Panc1 (cell line): ENCODE results near the gene FIS1. TPM values are rescaled to one million over a fixed set of nuclear protein-coding genes. Genes with fewer than 3 reads are reported as not detected.

Experiments
- ATAC-seq: fragments of 200-7000 bp; cut with Tn5 transposase; 2 replicates; pipeline ENCODE4 v1.9.1; 2020; ENCODE audit warnings: mild to moderate bottlenecking, moderate library complexity
- BruUV-seq: library from RNA; stranded (reverse); fragments of 400-500 nt; replicated peaks from 2 replicates; lab custom pipeline; 2021; lab: Mats Ljungman, UMichigan
- CTCF ChIA-PET: fragments of 300-600 bp; sonication (Branson Sonifier 250); formaldehyde crosslinking; loops from one replicate; lab custom pipeline; 2022; ENCODE audit warnings: antibody characterized with exemption; lab: Charles Lee
- POLR2A ChIA-PET: fragments of 300-600 bp; sonication (Branson Sonifier 250); formaldehyde crosslinking; loops from one replicate; lab custom pipeline; 2022; ENCODE audit warnings: antibody characterized with exemption; lab: Charles Lee
- DNase-seq: peaks from one replicate; pipeline ENCODE4 v3.0.0-alpha.2; 2010; ENCODE audit warnings: low read depth, low spot score
- H3K27ac ChIP-seq: 2 replicates; pipeline ENCODE4 v1.5.1; 2011; ENCODE audit warnings: mild to moderate bottlenecking, low read length, inconsistent platforms
- H3K27me3 ChIP-seq: fragments of 200-500 bp; sonication (Bioruptor generic); 2 replicates; pipeline ENCODE4 v1.6.0; 2014; ENCODE audit warnings: low read length, inconsistent platforms; ENCODE audit not compliant: control insufficient read depth, insufficient read depth
- H3K36me3 ChIP-seq: fragments of 200-500 bp; sonication (Bioruptor generic); 2 replicates; pipeline ENCODE4 v1.5.1; 2014; ENCODE audit warnings: inconsistent platforms, mild to moderate bottlenecking, low read length, moderate library complexity; ENCODE audit not compliant: control insufficient read depth, insufficient read depth
- H3K4me1 ChIP-seq: 2 replicates; pipeline ENCODE4 v1.5.1; 2011; ENCODE audit warnings: inconsistent platforms, mild to moderate bottlenecking, low read length, moderate library complexity; ENCODE audit not compliant: control insufficient read depth, insufficient read depth
- H3K4me3 ChIP-seq, 2 experiments: 2 replicates each; pipeline ENCODE4 v1.5.1; 2011 to 2012; ENCODE audit warnings: low read depth in 2 of 2, low read length in 2 of 2, mild to moderate bottlenecking in 2 of 2, inconsistent platforms in 1 of 2, moderate library complexity in 1 of 2
- H3K9me3 ChIP-seq: fragments of 200-500 bp; sonication (Bioruptor generic); 2 replicates; pipeline ENCODE4 v1.5.1; 2014; ENCODE audit warnings: low read depth, mild to moderate bottlenecking, inconsistent platforms, low read length, moderate library complexity; ENCODE audit not compliant: control insufficient read depth, insufficient read depth
- POLR2AphosphoS5 ChIP-seq: IDR thresholded peaks from 2 replicates; pipeline ENCODE4 v1.6.1; 2012; ENCODE audit warnings: mild to moderate bottlenecking, low read depth, low read length, moderate library complexity
- SIN3A ChIP-seq: IDR thresholded peaks from 2 replicates; pipeline ENCODE4 v1.6.1; 2012; ENCODE audit warnings: low read depth, mild to moderate bottlenecking, low read length, moderate library complexity, borderline replicate concordance; ENCODE audit not compliant: insufficient read depth
- TCF7L2 ChIP-seq: IDR thresholded peaks from 2 replicates; pipeline ENCODE4 v1.6.1; 2011; ENCODE audit warnings: mild to moderate bottlenecking, low read depth, low read length, inconsistent platforms
- in situ Hi-C: cut with HindIII; loops from 2 replicates; pipeline ENCODE4 v1.10.0; 2016; ENCODE audit warnings: low sequenced_read_pairs, low pct_unique_long_range_greater_than_20kb
- intact Hi-C: fragments of 100-400 bp; cut with micrococcal nuclease; formaldehyde crosslinking; loops from one replicate; pipeline ENCODE4 v1.10.0; 2022; ENCODE audit not compliant: unreplicated experiment
- total RNA-seq: library from RNA; stranded (reverse); gene quantifications from one replicate; pipeline ENCODE4 v1.2.1, GENCODE V29; 2021; ENCODE audit not compliant: unreplicated experiment
- TF ChIP-seq, protein P1 (sequence below): fragments of 450-650 bp; IDR thresholded peaks from 2 replicates; pipeline ENCODE4 v1.5.1; 2017; ENCODE audit warnings: mild to moderate bottlenecking
- TF ChIP-seq, protein P2 (sequence below), 2 experiments: IDR thresholded peaks; 2 replicates each; pipeline ENCODE4 v1.6.1; 2011 to 2012; ENCODE audit warnings: low read depth in 2 of 2, control low read depth in 1 of 2, low read length in 1 of 2, mild to moderate bottlenecking in 1 of 2, moderate library complexity in 1 of 2; ENCODE audit not compliant: insufficient read depth in 1 of 2

The FIS1 gene
- total RNA-seq, 1 experiment from 2014 or later, result 110 TPM

DNA sequence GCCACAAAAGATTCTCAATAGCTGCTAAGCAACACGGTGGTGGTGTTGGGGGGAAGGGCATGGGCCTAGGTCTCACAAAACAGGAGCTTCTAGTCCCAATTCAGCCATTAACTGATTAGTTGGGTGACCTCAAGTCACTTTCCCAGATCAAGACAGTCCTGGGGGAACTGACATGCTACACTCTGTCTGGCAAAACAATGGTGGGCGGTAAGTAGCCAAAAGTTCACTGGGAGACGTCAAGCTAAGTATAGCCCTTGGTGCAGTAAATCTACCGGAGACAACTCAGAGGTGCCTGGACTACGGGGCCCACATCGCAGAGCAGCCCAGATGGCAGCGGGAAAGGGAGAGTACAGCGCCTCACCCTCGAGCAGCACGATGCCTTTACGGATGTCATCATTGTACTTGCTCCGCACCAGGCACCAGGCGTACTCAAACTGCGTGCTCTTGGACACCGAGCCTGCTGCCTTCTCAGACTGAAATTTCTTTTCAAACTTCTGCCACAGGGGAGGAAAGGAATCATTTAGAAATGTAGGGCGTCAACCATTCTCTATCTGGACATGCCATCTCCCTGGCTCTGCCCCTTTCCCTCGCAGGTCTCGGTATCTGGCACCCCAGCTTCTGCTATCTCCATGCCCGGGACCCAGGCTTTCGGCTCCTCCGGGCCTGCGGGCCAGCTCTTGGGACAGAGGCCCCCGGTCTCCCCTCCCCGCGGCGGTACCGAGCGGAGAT is 1.1 kb downstream of the FIS1 start:
- in situ Hi-C loops (no loop called here), intact Hi-C loops (no loop called here)
- peak overlapping the region; percentile 97 for H3K27ac ChIP-seq
- no peaks in the 10 kb centered on the region for H3K27me3 ChIP-seq
- CTCF ChIA-PET, result interaction anchor here (0.5 to 1.6 kb wide), 5 partner anchors 26 to 123 kb away, joined by 3 to 8 read pairs (median 4); partner anchors contain the start of genes PLOD3 and ZNHIT1
- no peaks in the 10 kb centered on the region for H3K9me3 ChIP-seq
- POLR2A ChIA-PET, result interaction anchor here (0.9 kb wide), 1 partner anchor 24 kb away, joined by 11 read pairs; no protein-coding TSS in a partner anchor
- TF ChIP-seq TCF7L2 (no peak), POLR2AphosphoS5 (no peak)
- TF ChIP-seq, protein P1, sequence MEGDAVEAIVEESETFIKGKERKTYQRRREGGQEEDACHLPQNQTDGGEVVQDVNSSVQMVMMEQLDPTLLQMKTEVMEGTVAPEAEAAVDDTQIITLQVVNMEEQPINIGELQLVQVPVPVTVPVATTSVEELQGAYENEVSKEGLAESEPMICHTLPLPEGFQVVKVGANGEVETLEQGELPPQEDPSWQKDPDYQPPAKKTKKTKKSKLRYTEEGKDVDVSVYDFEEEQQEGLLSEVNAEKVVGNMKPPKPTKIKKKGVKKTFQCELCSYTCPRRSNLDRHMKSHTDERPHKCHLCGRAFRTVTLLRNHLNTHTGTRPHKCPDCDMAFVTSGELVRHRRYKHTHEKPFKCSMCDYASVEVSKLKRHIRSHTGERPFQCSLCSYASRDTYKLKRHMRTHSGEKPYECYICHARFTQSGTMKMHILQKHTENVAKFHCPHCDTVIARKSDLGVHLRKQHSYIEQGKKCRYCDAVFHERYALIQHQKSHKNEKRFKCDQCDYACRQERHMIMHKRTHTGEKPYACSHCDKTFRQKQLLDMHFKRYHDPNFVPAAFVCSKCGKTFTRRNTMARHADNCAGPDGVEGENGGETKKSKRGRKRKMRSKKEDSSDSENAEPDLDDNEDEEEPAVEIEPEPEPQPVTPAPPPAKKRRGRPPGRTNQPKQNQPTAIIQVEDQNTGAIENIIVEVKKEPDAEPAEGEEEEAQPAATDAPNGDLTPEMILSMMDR, result no peak
- TF ChIP-seq, protein P2, sequence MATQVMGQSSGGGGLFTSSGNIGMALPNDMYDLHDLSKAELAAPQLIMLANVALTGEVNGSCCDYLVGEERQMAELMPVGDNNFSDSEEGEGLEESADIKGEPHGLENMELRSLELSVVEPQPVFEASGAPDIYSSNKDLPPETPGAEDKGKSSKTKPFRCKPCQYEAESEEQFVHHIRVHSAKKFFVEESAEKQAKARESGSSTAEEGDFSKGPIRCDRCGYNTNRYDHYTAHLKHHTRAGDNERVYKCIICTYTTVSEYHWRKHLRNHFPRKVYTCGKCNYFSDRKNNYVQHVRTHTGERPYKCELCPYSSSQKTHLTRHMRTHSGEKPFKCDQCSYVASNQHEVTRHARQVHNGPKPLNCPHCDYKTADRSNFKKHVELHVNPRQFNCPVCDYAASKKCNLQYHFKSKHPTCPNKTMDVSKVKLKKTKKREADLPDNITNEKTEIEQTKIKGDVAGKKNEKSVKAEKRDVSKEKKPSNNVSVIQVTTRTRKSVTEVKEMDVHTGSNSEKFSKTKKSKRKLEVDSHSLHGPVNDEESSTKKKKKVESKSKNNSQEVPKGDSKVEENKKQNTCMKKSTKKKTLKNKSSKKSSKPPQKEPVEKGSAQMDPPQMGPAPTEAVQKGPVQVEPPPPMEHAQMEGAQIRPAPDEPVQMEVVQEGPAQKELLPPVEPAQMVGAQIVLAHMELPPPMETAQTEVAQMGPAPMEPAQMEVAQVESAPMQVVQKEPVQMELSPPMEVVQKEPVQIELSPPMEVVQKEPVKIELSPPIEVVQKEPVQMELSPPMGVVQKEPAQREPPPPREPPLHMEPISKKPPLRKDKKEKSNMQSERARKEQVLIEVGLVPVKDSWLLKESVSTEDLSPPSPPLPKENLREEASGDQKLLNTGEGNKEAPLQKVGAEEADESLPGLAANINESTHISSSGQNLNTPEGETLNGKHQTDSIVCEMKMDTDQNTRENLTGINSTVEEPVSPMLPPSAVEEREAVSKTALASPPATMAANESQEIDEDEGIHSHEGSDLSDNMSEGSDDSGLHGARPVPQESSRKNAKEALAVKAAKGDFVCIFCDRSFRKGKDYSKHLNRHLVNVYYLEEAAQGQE (IDR thresholded peaks at IDR 0.05; ENCODE audit: insufficient read depth in 1 of 2, low read depth in 2 of 2, low read length in 1 of 2), result no peak
- peak overlapping the region; percentile 92 to 100 for H3K4me3 ChIP-seq
- no peak for ATAC-seq
- no peaks in the 10 kb centered on the region; the same call in 1 of the 2 replicates for H3K36me3 ChIP-seq
- BruUV-seq, result TSS peak; percentile 51
- DNase-seq, result no peak
- peaks cover 12% of the 10 kb centered on the region; the same call in 1 of the 2 replicates for H3K4me1 ChIP-seq

DNA sequence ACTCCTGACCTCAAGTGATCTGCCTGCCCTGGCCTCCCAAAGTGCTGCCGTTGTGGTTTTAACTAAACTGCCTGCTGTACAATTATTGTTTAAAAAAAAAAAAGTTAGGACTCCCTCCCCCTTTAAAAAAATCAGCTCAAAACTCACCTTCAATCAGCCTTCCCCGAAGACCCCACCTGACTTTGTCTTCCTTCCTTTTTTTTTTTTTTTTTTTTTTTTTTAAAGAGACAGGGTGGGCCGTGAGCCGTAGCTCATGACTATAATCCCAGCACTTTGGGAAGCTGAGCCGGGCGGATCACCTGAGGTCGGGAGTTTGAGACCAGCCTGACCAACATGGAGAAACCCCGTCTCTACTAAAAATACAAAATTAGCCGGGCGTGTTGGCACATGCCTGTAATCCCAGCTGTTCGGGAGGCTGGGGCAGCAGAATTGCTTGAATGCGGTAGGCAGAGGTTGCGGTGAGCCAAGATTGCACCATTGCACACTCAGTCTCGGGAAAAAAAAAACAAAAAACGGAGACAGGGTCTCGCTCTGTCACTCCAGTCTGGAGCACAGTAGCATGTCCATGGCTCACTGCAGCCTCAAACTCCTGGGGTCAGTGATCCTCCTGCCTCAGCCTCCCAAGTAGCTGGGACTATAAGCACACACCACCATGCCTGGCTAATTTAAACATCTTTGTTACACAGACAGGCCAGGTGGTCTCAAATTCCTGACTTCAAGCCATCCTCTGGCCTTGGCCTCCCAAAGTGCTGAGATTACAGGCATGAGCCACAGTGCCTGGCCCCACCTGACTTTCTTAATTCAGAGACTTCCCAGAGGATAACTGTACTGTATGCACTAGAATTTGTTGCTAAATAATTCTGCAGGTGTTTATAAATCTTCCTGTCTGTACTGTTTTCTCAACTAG is 3.2 kb downstream of the FIS1 start:
- no peaks in the 10 kb centered on the region; the same call in 1 of the 2 replicates for H3K36me3 ChIP-seq
- POLR2A ChIA-PET, result no interaction called here
- intact Hi-C loops, result no loop called here
- in situ Hi-C loops, result no loop called here
- no peak overlapping the region for H3K27ac ChIP-seq
- H3K9me3 ChIP-seq, result no peaks in the 10 kb centered on the region
- ATAC-seq (no peak), DNase-seq (no peak)
- TF ChIP-seq POLR2AphosphoS5 (no peak), SIN3A (no peak), TCF7L2 (no peak)
- TF ChIP-seq, protein P1, result no peak
- TF ChIP-seq, protein P2 (IDR thresholded peaks at IDR 0.05; ENCODE audit: insufficient read depth in 1 of 2, low read depth in 2 of 2, low read length in 1 of 2), result no peak
- H3K4me3 ChIP-seq, result no peak overlapping the region
- BruUV-seq, result no TSS peak
- no peaks in the 10 kb centered on the region for H3K27me3 ChIP-seq
- peaks cover 12% of the 10 kb centered on the region; the same call in 1 of the 2 replicates for H3K4me1 ChIP-seq
- CTCF ChIA-PET, result interaction anchor here (0.9 kb wide), 1 partner anchor 41 kb away, joined by 10 read pairs; no protein-coding TSS in a partner anchor
